Activated CD8-positive, alpha-beta memory T cell treated with anti-CD3 and anti-CD28 coated beads, Interleukin-2, amount 50 U/mL, for 24 hours (primary cell): ENCODE measurements around the gene CBLB.

Source experiments
- DNase-seq: peaks from one replicate; pipeline ENCODE4 v3.0.0-alpha.2; 2020; ENCODE audit errors: extremely low read depth

Gene CBLB

GRCh38 chr3:105869861-105870755 is 1.3 kb upstream of the CBLB start:
- DNase-seq = no peak

DNA sequence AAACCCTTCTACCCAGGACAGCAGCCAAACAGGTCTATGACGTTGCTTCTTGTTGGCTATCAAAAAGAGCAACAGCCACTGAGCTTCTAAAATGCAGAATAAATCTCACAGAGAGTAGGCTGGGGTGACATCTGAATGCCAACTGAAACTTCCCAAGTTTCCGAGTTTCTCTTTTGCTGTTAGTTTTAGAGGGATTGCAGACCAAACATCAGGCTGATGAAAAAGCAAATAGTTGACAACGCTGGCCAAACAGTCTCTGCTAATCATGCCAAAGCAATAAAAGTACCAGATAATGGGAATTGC is 670 bp upstream of the CBLB start:
- no peak for DNase-seq

DNA sequence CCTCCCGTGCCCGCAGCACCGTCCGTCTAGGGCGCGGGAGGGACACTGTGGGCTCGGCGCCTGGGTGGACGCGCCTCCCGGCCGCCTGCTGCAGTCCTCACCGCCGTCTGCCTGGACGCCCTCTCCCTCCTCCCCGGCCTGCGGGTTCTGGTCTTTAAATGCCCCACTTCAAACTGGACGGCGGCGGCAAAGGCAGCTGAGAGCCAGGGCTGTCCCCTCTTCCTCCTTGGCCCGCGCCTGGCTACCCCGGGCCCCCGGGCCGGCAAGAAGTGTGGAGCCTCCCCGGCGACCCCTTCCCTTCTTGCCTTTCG is 426 bp downstream of the CBLB start:
- no peak for DNase-seq

DNA sequence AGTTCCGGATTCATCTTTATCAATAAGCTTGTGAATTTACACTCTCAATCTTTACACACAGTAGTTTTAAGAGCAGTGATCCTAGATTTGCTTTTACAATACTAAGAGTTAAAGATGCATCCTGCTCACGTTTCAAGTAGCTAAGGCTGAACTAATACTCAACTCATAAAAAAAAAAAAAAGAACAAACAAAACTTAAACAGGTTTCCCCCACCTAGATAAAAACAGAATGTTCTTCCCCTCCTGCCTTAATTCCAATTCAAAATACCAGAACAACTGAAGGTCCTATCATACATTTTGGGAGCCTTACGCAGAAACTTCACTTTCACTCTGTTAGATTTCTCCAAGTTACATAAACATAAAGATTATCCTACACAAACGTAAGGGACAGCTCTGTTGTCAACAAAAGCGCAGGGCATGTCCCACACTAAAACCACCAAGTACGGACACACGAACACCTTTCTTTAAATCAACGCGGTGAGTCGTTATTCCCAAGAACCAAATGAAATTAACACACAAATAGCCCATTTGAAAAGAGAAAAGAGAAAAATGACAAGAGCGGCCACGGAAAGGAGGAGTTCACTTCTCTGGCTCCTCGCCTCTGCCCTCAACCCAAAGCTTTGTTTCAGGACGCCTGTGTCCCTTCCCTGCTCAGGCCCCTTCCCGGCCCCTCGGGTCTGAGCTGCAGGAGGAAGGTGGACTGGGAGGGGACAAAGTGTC is 941 bp downstream of the CBLB start:
- DNase-seq = no peak

DNA sequence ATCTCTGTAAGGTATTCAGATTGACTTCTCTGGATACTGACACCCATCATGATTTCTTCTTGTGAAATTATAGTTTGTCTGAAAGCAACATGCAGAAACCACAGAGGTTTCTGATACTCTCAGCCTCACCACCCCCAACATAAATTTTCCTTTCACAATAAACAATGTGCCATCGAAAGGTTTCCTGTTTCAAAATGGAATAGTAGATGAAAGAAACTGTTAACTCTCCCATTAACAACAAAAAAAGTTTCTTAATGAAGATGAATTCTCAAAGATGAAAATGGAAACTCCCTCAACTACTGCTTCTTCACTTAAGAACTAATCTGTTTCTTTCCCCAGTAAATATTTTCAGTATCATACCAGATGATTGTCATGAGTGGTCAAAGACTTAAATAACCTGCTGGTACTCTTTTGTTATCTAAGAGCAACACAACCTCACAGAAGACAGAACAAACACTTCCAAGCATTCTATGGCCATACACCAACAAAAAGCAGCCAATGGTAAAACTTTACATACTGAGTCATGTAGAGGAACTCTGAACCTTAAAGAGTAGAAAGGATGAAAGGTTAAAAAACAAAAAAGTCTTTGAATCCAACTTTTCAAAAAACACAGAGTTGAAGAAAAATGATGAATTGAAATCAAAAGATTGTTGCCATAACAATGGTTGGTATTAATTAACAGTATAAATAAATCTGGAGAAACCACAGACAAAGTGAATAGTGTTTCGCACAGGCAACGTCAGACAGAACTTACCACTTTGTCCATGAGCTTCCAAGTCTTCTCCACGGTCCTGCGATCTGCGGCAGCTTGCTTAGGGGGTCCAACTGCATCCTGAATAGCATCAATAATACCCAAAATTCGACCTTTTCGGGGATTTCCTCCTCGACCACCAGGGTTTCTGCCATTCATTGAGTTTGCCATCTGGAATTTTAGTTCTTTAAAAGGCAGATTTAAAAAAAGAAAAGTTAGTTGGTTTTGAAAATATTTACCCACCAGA is 1.9 kb downstream of the CBLB start:
- DNase-seq = no peak

- DNase-seq = no peak
Measured at GRCh38 chr3:105865867-105866350, 2.9 kb downstream of the CBLB start.

- no peak for DNase-seq
Measured at GRCh38 chr3:105865016-105865623, 3.7 kb downstream of the CBLB start.

GRCh38 chr3:105864212-105864611 is 4.6 kb downstream of the CBLB start:
- DNase-seq = no peak

DNA sequence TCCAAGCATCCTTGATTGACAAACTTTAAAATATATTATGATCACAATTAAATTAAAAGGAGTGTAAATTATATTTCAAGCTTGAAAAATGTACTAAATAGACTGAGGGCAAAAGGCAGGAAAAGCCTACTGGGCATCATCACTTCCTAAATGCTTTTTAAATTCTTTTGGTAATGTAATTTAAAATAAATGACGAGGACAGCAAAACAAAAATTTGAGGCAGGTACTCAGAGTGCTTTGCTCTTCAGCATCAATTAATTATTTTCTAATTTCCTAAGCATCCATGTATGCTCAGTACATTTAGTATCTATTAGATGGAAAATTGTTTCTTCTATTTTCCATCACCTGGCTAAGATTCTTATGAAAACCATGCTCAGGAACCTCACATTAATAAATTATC is 5.2 kb downstream of the CBLB start:
- no peak for DNase-seq

GRCh38 chr3:105862217-105862616 is 6.6 kb downstream of the CBLB start:
- no peak for DNase-seq

DNA sequence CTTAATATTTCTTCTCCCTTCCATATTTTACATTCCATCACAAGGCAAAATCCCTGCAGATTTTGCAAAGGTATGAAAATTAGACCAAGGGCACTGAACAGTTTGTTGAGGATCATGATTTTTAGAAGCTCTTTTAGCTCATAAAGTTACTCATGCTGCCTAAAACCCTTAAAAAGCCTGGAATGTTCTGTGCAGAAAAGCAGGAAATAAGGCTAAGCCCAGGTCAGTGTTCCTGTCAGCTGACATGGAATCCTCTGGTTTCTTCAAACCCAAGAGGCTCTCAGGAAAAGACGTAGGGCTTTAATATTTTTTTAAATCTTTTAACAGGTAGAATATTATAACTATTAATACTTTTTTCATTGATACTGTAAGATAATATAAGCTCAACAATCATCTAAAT is 8.2 kb downstream of the CBLB start:
- no peak for DNase-seq

GRCh38 chr3:105858017-105858416 is 10.8 kb downstream of the CBLB start:
- DNase-seq = no peak

DNA sequence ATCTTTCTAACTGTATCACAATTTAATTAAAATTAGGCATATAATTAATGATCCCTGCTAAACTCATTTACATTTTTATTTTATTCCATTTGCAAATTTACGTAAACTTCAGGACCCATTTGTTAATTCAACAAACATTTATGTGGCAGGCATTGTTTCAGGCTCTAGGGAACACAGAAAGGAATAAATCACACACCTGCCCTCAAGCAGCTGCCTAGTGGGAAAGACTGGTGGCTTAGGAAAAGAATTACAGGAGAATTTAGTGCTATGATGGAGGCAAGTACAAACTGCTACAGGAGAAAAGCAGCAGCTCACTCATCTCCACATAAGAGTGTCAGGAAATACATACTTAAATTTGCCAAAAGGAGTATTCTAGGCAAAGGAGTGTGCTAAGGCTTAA is 11.2 kb downstream of the CBLB start:
- DNase-seq = no peak

GRCh38 chr3:105856605-105857004 is 12.2 kb downstream of the CBLB start:
- no peak for DNase-seq

- no peak for DNase-seq
Measured at GRCh38 chr3:105853801-105854432, 14.9 kb downstream of the CBLB start.

DNA sequence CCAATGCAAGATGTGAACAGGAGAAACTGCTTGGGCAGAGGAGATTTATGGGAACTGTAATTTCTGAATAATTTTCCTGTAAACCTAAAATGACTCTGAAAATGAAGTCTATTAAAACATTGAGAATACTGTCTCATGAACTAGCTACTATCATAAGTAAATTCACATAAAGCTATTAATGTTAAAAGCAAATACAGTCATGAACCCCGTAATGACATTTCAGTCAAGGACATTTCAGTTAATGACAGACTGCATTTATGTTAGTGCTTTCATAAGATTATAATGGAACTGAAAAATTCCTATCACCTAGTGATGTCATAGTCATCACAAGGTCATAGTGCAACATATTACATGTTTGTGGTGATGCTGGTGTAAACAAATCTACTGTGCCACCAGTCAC is 17.2 kb downstream of the CBLB start:
- no peak for DNase-seq

GRCh38 chr3:105851176-105851575 is 17.6 kb downstream of the CBLB start:
- DNase-seq = no peak

GRCh38 chr3:105850593-105850992 is 18.2 kb downstream of the CBLB start:
- no peak for DNase-seq

DNA sequence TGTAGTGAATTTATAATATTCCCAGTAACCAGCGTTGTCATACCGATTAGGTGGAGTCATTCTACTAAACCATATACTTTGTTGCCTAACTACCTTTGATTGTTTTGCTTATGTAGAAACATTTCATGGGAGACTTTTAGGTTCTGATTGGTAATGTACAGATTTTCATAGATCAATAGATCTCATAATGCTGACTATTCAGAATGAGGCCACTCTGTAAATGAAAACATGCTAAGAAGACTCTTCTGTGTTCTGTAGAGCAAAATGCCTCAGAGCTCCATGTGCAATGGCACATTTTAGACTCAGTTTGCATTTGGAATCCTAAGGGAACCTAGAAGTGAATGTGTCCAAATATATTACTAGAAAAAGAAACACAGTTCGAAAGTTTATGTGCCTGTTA is 20.0 kb downstream of the CBLB start:
- DNase-seq = no peak

DNA sequence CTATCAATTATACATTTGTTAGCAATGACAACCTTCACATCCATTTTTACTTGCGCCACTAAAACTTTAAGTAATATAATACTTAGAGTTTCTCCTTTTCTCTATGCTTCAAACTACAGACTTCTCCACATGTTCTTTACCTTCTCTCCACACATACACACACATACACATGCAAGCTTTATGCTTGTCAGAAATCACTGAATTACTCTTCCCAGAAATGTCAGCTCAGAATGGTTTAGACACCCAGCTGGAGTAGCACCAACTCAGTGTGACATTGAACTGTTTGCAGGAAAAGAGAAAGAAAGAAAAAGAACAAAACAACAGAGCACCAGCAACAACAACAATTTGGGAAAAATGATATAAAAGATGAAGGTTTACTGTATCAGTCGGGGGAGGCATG is 20.9 kb downstream of the CBLB start:
- DNase-seq = no peak

DNA sequence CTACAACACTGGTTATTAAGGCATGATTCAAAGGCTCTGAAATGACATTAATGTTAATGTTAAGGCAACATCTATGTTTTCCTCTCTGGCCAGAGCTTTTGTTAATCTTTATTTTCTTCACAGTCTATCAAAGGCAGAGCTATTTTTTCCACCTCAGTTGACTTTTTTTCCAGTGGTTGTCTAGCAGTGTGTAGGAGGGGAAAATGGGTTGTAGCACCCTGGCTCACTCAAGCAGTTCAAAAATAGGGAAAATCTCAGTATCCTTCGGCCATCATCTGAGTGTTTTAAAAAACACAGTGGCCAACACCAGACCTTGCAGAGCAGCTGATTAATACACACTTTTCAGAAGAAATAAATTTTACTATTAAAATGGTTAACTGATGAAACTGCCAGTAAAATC is 21.4 kb downstream of the CBLB start:
- DNase-seq = no peak
